Measurements from ENCODE around the gene PHYKPL. TPM values are rescaled to one million over a fixed set of nuclear protein-coding genes. Genes with fewer than 3 reads are reported as not detected.

PHYKPL gene
- total RNA-seq, 1 donor from 2014 or later = 12.9 TPM

- DNase-seq = no peak
Observed at GRCh38 chr5:178189433-178189832, 43.2 kb downstream of the PHYKPL start.

DNA sequence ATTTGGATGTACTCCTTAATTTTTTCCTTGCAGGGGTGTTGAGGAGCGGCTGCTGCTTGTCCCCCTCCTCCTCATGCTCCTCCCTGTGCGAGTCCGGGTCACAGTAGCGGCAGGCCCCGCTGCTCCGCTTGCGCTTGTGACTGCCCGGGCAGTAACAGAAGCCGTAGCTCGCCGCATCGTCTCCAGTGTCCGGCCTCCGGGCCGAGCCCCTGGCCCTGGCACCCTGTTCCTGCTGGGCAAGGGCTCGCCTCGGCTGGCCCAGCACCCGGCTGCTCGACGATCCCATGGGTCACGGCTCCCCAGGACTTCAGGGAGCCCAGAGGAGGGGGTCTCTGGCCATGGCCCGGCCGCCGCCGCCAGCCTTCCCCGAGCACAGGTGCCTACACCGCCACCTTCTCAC lies 45.6 kb downstream of the PHYKPL start, which contains the start of gene GMCL2:
Gene GMCL2, minus strand, starts transcription at position 358 of the 400 bp plus-strand sequence. Its CDS starts 72 bp downstream, at position 286.
- no peak for DNase-seq

GRCh38 chr5:178186427-178186826 lies 46.2 kb downstream of the PHYKPL start:
- DNase-seq = no peak

DNA sequence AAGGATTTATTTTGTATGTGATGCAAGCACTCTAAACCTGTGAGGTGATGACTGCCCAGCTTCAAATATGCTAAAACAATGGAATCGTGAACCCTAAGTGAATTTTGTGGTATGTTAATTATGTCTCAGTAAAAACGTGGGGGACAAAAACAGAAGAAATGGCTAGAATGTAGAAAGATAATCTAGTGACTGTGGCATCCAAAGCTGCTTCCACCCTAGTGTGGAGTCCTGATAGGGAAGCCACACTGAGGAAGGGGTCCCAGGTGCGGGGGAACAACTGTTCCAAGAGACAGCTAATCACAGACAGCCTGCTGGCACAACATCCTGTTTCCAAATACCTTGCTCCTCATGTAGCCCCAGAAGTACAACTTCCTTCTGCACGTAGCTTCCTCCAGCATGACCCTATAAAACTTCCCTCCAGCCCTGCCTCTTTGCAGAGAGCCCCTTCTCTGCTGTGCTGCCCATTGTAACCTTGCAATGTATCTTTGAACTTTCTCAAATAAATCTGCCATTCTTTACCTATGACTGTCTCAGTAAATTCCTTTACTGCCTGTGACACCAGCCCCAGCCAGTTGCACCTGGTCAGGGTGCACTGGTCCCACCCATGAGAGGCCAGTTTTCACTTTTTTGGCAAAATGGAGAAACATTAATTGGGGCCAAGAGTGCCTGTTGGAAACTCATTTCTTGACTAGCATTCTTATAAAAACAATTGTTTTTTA lies 50.3 kb downstream of the PHYKPL start:
- DNase-seq = no peak

- DNase-seq = no peak
Observed at GRCh38 chr5:178180141-178180863, 52.3 kb downstream of the PHYKPL start.

- DNase-seq = no peak
Observed at GRCh38 chr5:178177569-178177968, 55.0 kb downstream of the PHYKPL start.

GRCh38 chr5:178176791-178177190 lies 55.8 kb downstream of the PHYKPL start:
- no peak for DNase-seq

GRCh38 chr5:178174456-178174855 lies 58.1 kb downstream of the PHYKPL start:
- DNase-seq = no peak

DNA sequence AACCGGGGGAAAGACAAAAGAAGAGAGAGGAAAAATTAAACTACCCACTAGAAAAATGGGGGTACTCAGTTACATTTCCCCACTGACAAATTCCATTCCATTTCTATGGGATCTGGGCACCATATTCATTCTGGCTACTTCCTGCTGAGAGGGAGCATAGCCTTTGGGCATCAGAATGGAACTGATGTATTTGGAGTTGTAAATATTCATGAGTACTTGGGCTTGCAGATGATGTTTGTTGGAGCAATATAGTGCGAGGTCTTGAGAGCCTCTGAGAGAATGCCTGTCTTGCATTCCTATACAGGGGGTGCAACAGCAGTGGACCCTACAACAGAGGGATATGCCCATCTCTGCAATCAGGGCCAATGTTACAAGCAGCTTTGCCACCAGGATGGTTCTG lies 62.1 kb downstream of the PHYKPL start:
- DNase-seq = no peak

DNA sequence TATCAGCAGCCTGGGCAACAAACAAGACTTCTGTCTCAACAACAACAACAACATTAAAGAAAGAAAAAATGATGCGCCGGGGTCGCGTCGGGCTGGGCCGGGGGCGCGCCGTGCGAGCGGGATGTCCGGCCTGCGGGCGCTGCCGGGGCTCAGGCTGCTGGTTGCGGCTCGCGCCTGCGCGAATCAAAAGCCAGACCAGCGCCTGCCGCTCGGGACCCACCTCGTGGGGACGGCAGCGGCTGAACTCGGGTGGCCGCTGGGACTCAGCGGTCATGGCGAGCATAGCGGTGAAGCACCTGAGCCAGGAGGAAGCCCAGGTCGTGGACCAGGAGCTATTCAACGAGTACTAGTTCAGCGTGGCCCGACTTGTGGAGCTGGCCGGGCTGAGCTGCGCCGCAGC lies 67.0 kb downstream of the PHYKPL start:
- DNase-seq = no peak

- peak; percentile 77 for DNase-seq
Observed at GRCh38 chr5:178163772-178164735, 68.5 kb downstream of the PHYKPL start.

DNA sequence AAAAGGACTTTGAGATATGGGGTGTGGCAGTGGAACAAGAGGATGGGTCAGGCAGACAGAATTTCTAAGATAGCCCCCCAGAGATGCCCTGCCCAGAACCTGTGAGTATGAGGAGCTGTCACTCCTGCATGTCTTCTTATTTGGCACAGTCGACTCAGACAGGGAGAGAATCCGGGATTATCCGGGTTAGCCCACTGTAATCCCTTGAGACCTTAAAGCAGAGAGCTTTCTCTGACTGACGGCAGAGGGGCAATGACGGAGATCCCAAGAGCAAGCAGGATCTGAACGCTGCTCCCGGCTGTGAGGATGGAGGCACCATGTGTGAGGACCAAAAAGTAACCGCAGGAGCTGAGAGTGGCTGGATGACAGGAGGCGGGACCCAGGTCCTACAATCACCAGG lies 70.1 kb downstream of the PHYKPL start:
- DNase-seq = no peak

DNA sequence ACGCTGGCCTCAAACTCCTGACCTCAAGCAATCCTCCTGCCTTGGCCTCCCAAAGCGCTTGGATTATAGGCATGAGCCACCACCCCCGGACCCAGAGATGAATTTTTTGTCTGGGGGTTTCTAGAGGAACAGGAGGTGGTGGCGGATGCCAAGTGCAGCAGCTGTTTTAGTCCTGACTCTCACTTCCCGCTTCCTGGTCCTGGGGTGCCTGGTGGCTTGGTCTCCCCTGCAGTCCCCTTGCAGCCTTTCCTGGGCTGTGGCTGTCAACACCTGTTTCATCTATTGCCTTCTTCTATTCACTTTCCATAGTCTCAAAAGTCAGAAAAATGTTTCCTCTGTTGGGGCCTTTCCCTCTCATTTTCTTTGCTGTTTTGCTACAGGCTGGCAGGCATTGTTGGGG lies 72.4 kb downstream of the PHYKPL start:
- no peak for DNase-seq

Other genes with a start within 250 kb of the PHYKPL start
- not detected for gene PROP1, start 236.6 kb downstream of the PHYKPL start, total RNA-seq
- 8.0 TPM for gene N4BP3, start 119.3 kb downstream of the PHYKPL start, total RNA-seq
- gene RMND5B, start 101.8 kb downstream of the PHYKPL start, total RNA-seq = 19.3 TPM
- gene NHP2, start 78.9 kb downstream of the PHYKPL start, total RNA-seq = 62.2 TPM
- not detected for gene GMCL2, start 45.4 kb downstream of the PHYKPL start, total RNA-seq
- 45.5 TPM for gene HNRNPAB, start 28.3 kb downstream of the PHYKPL start, total RNA-seq

Data from occipital lobe (tissue), 2 donors.